ENCODE data around the gene ENG.
A peak's percentile ranks its signal among the peaks of the same experiment; 100 is the strongest.

The ENG gene

DNA sequence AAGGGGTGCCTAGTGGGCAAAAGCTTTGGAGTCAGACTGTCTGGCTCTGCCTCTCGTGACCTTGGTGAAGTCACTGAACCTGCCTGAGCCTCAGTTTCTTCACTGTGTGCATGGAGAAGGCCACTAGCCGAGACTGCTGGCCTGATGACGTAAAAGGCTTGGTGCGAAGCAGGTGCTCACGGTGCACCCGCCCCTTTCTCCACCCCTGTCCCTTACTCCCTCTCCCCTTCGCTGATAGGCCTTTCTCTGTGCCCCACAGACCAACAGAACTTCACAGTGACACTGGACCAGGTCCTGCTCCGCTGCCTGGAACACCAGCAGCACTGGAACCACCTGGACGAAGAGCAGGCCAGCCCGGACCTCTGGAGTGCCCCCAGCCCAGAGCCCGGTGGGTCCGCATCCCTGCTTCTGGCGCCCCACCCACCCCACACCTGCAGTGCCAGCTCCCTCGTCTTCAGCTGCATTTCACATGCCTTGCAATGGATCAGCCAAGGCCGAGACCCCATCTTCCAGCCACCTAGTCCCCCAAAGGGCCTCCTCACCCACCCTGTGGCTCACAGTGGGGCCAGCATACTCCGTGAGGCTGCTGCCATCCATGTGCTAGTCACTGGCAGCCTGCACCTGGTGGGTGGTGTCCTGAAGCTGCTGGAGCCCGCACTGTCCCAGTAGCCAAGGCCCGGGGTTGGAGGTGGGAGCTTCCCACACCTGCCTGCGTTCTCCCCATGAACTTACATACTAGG lies 41.4 kb downstream of the ENG start:
- DNase-seq: no peak

GRCh38 chr9:127812011-127812410 lies 42.4 kb downstream of the ENG start:
- DNase-seq: no peak

DNA sequence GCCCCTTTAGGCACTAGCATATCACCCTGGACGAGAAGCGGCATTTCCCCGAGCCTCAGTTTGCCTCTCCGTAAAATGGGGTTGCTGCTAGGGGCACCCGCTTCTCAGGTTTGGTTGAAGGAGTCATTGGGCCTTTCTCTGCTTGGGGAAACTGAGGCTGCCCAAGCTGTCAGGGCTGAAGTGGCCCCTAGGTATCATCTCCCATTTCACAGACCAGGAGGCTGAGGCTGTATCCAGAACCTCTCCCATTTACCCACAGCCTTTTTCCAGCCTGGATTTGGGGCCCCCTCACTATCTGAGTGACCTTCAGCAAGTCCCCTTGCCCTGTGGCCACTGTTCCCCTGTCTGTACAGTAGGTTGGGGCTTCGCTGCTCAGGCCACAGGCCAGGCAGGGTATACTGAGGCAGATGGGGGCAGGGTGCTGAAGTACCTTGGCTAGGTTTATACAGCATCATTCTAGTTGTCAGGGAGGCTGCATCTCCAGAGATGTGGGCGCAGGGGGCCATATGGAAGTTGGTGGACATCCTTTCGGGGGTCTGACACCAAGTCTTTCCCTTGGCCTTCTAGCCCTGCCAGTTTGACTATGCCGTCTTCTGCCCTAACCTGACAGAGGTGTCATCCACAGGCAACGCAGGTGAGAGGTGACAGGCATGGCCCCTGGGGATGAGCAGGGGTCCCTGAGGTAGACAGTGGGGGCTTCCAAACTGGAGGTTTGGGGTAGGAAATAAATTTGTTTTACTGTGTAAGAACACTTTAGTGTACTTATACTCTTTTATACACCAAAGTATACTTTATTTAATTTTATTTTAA lies 43.9 kb downstream of the ENG start:
- DNase-seq: no peak

- DNase-seq: no peak
These were observed 44.7 kb downstream of the ENG start for GRCh38 chr9:127809540-127810377.

- DNase-seq: no peak
These were observed 45.4 kb downstream of the ENG start for GRCh38 chr9:127809002-127809539.

- no peak for DNase-seq
These were observed 46.0 kb downstream of the ENG start for GRCh38 chr9:127808347-127809001.

DNA sequence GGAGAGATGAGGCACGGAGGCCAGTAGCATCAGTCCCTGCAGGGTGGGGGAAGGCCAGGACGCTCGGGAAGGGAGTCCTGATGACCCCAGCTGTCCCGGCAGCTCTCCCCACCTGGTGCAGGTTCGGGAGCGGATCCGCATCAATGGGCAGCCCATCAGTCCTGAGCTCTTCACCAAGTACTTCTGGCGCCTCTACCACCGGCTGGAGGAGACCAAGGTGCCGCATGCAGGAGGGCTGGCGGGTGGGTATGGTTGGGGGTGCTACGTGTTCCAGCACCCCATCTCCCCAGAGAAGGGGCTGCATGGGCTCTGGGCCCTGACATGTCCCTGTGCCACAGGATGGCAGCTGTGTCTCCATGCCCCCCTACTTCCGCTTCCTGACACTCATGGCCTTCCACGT lies 47.6 kb downstream of the ENG start:
- DNase-seq: no peak

DNA sequence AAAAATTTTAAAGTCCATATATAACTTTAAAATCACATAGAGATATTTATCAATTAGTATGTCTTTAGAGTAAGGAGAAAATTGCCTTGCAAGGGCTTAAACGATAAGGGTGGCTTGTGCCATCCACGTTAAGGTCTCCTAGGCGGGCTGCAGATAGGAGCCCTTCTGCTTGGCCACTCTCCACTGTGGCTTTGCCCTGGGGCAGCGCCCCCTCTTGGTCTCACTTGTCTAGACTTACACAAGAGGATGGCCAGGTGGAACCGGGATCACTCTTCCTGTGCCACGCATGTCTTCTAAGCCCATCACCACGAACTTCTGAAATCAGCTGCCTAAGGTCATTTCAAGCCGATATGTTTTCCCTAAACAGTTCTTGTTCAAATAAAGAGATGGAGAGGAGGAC lies 48.8 kb downstream of the ENG start:
- DNase-seq: no peak

- no peak for DNase-seq
These were observed 50.7 kb downstream of the ENG start for GRCh38 chr9:127803507-127804352.

GRCh38 chr9:127802576-127803443 lies 51.6 kb downstream of the ENG start, which contains the start of gene FPGS:
FPGS (plus strand) TSS chr9:127802882; CDS start chr9:127802925, 43 bp downstream.
- DNase-seq: peak; percentile 92

DNA sequence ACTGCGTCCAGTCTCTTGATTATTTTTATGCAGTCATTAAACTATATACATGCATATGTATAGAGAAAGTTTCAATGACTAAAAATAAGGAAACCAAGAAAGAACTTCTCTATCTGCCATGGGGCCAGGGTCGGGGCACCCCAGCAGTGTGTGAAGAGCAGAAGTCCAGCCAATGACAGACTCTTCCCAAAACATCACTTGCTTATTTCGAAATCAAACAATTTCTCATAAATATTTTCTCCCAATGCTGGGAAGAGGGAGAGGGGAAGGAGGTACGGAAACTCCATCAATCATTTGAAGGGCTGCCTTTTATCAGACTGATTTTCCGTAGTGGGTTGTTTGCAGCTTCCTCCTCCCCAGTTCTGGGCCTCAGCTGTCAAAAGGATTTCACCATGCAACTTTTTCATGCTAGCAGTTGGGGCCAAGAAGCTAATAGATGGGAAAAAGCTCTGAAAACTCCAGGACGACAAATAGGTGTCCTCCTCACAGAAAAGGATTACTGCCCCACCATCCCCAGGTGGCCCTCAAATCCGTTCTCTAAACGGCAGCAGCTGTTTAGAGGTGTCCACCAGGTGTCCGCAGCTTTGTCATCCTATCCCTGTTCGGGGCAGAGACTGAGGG lies 52.4 kb downstream of the ENG start:
- DNase-seq: peak; percentile 29

- no peak for DNase-seq
These were observed 57.5 kb downstream of the ENG start for GRCh38 chr9:127796852-127797370.

- no peak for DNase-seq
These were observed 58.1 kb downstream of the ENG start for GRCh38 chr9:127796225-127796813.

GRCh38 chr9:127794001-127794791 lies 60.3 kb downstream of the ENG start:
- no peak for DNase-seq

- DNase-seq: no peak
These were observed 61.3 kb downstream of the ENG start for GRCh38 chr9:127793093-127793708.

- no peak for DNase-seq
These were observed 61.9 kb downstream of the ENG start for GRCh38 chr9:127792417-127793031.

- no peak for DNase-seq
These were observed 63.4 kb downstream of the ENG start for GRCh38 chr9:127791085-127791484.
